Measurements from ENCODE around the gene TNFSF15.

The TNFSF15 gene

GRCh38 chr9:114787781-114788498 is 17.9 kb downstream of the TNFSF15 start:
- no peak for TF ChIP-seq CTCF (IDR thresholded peaks at IDR 0.05; ENCODE audit: extremely low read depth, missing control alignments)
- no peak for DNase-seq (ENCODE audit: low spot score)

GRCh38 chr9:114787214-114787613 is 18.6 kb downstream of the TNFSF15 start:
- no peak for TF ChIP-seq CTCF (IDR thresholded peaks at IDR 0.05; ENCODE audit: extremely low read depth, missing control alignments)
- no peak for DNase-seq (ENCODE audit: low spot score)

- DNase-seq (ENCODE audit: low spot score): no peak
- TF ChIP-seq CTCF (IDR thresholded peaks at IDR 0.05; ENCODE audit: extremely low read depth, missing control alignments): no peak
Observed at GRCh38 chr9:114785866-114786650, 19.8 kb downstream of the TNFSF15 start.

- no peak for TF ChIP-seq CTCF (IDR thresholded peaks at IDR 0.05; ENCODE audit: extremely low read depth, missing control alignments)
Observed at GRCh38 chr9:114784721-114785279, 21.0 kb downstream of the TNFSF15 start.

GRCh38 chr9:114782586-114782985 is 23.3 kb downstream of the TNFSF15 start:
- TF ChIP-seq CTCF (IDR thresholded peaks at IDR 0.05; ENCODE audit: extremely low read depth, missing control alignments): no peak
- DNase-seq (ENCODE audit: low spot score): no peak

More at GRCh38 chr9:114784721-114785279, 21.0 kb downstream of the TNFSF15 start:
- no peak for DNase-seq (ENCODE audit: low spot score)

- TF ChIP-seq CTCF (IDR thresholded peaks at IDR 0.05; ENCODE audit: extremely low read depth, missing control alignments): no peak
- no peak for DNase-seq (ENCODE audit: low spot score)
Observed at GRCh38 chr9:114779352-114779845, 26.4 kb downstream of the TNFSF15 start.
